ENCODE data around the gene NUP98. TPM values are rescaled to one million over a fixed set of nuclear protein-coding genes. Genes with fewer than 3 reads are reported as not detected.

Gene NUP98
- total and polyA plus RNA-seq, 4 donors: 10.9 to 75.0 (median 43.9) TPM

DNA sequence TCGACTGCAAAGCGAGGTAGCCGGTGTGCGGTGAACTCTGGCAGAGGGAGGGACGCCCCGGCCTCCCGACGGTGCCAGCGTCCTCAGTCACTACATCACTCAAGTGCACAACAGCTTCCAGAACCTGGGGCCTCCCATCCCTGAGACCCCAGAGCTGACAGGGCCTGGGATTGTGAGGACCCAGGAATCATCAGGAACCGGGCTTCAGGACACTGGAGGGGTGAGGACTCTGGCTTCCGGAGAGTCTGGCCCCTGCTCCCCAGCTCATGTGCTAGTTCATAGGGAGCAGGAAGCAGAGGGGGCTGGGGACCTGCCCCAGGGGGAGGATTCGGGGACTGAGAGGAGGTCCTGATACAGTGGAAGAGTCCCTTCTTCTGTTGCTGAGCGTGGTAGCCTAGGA, 160.2 kb downstream of the NUP98 start:
- Histone ChIP-seq H3K36me3 (ENCODE audit: control insufficient read depth in 4 of 4, insufficient read depth in 3 of 4, low read depth in 1 of 4, low read length in 3 of 4) (no peaks in the 10 kb centered on the region), H3K4me3 (ENCODE audit: low read depth in 1 of 3, low read length in 3 of 3) (no peak overlapping the region), H3K9ac (ENCODE audit: low read depth in 1 of 2, low read length in 2 of 2) (no peak overlapping the region), H3K27me3 (ENCODE audit: control insufficient read depth in 4 of 4, insufficient read depth in 4 of 4, low read length in 3 of 4) (no peaks in the 10 kb centered on the region), H3K9me3 (ENCODE audit: control insufficient read depth in 4 of 4, low read length in 3 of 4) (no peaks in the 10 kb centered on the region), H3K4me1 (ENCODE audit: control insufficient read depth in 4 of 4, insufficient read depth in 4 of 4, low read length in 3 of 4) (peaks cover 0 to 3% (median 3%) of the 10 kb centered on the region in 4 donors), H3K27ac (ENCODE audit: low read depth in 1 of 2, low read length in 2 of 2) (no peak overlapping the region)
- WGBS: 88% methylated on average over 13 of the region's 13 CpGs
- TF ChIP-seq SP1 (IDR thresholded peaks at IDR 0.05) (no peak), FOXA1 (IDR thresholded peaks at IDR 0.05) (no peak), JUND (IDR thresholded peaks at IDR 0.05) (no peak), FOXA2 (IDR thresholded peaks at IDR 0.05) (no peak), HNF4G (IDR thresholded peaks at IDR 0.05) (no peak), YY1 (IDR thresholded peaks at IDR 0.05) (no peak), GABPA (IDR thresholded peaks at IDR 0.05 in 1 of 2, conservative IDR thresholded peaks at IDR 0.05 in 1 of 2) (no peak)
- TF ChIP-seq, protein P1, sequence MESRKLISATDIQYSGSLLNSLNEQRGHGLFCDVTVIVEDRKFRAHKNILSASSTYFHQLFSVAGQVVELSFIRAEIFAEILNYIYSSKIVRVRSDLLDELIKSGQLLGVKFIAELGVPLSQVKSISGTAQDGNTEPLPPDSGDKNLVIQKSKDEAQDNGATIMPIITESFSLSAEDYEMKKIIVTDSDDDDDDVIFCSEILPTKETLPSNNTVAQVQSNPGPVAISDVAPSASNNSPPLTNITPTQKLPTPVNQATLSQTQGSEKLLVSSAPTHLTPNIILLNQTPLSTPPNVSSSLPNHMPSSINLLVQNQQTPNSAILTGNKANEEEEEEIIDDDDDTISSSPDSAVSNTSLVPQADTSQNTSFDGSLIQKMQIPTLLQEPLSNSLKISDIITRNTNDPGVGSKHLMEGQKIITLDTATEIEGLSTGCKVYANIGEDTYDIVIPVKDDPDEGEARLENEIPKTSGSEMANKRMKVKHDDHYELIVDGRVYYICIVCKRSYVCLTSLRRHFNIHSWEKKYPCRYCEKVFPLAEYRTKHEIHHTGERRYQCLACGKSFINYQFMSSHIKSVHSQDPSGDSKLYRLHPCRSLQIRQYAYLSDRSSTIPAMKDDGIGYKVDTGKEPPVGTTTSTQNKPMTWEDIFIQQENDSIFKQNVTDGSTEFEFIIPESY (IDR thresholded peaks at IDR 0.05): no peak
- TF ChIP-seq, protein P2, sequence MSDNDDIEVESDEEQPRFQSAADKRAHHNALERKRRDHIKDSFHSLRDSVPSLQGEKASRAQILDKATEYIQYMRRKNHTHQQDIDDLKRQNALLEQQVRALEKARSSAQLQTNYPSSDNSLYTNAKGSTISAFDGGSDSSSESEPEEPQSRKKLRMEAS (IDR thresholded peaks at IDR 0.05): no peak
- TF ChIP-seq, protein P3, sequence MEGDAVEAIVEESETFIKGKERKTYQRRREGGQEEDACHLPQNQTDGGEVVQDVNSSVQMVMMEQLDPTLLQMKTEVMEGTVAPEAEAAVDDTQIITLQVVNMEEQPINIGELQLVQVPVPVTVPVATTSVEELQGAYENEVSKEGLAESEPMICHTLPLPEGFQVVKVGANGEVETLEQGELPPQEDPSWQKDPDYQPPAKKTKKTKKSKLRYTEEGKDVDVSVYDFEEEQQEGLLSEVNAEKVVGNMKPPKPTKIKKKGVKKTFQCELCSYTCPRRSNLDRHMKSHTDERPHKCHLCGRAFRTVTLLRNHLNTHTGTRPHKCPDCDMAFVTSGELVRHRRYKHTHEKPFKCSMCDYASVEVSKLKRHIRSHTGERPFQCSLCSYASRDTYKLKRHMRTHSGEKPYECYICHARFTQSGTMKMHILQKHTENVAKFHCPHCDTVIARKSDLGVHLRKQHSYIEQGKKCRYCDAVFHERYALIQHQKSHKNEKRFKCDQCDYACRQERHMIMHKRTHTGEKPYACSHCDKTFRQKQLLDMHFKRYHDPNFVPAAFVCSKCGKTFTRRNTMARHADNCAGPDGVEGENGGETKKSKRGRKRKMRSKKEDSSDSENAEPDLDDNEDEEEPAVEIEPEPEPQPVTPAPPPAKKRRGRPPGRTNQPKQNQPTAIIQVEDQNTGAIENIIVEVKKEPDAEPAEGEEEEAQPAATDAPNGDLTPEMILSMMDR (IDR thresholded peaks at IDR 0.05; ENCODE audit: low read depth, low read length, missing input control): no peak
- no peak for DNase-seq (ENCODE audit: low spot score)

DNA sequence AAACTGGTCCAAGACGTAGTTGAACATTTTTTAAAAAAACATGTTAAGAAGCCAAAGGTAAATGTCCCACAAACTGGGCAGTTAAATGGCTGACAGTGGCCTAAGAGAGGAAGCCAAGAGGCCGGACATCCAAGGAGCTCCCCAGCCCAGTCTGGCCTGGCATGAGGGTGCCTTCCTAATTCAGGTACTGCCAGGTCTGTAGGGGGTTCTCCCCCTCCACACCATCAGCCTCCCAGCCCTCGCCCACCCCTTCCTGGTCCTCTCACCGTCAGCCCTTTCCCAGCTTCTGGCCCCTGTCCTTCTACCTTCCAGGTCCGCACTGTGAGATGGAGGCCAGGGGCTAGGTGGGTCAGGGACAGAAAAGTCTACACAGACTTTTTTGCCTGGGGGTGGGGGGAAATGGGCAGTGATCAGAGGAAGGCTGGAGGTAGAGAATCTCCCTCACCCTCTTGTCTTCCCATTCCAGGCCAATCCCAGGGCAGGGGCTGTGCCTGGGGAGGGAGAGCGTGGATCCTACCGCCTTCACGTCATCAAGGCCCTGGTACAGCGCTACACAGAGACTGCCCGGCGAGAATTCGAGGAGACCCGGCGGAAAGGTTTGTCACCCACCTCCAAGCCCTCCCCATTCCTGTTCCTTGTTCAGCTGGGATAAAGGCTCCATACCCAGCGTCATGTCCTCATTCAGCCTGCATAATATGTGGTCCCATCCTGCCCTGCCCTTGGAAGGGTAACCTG, 161.5 kb downstream of the NUP98 start:
- Histone ChIP-seq H3K27ac (ENCODE audit: low read depth in 1 of 2, low read length in 2 of 2) (no peak overlapping the region), H3K36me3 (ENCODE audit: control insufficient read depth in 4 of 4, insufficient read depth in 3 of 4, low read depth in 1 of 4, low read length in 3 of 4) (no peaks in the 10 kb centered on the region), H3K27me3 (ENCODE audit: control insufficient read depth in 4 of 4, insufficient read depth in 4 of 4, low read length in 3 of 4) (no peaks in the 10 kb centered on the region), H3K9ac (ENCODE audit: low read depth in 1 of 2, low read length in 2 of 2) (no peak overlapping the region), H3K4me3 (ENCODE audit: low read depth in 1 of 3, low read length in 3 of 3) (no peak overlapping the region), H3K9me3 (ENCODE audit: control insufficient read depth in 4 of 4, low read length in 3 of 4) (no peaks in the 10 kb centered on the region), H3K4me1 (ENCODE audit: control insufficient read depth in 4 of 4, insufficient read depth in 4 of 4, low read length in 3 of 4) (no peaks in the 10 kb centered on the region)
- no peak for TF ChIP-seq HNF4A (conservative IDR thresholded peaks at IDR 0.05)
- TF ChIP-seq, protein P3 (IDR thresholded peaks at IDR 0.05; ENCODE audit: low read depth, low read length, missing input control): no peak
- no peak for TF ChIP-seq GABPA (IDR thresholded peaks at IDR 0.05 in 1 of 2, conservative IDR thresholded peaks at IDR 0.05 in 1 of 2)
- TF ChIP-seq TAF1 (conservative IDR thresholded peaks at IDR 0.05): no peak
- no peak for TF ChIP-seq YY1 (IDR thresholded peaks at IDR 0.05)
- TF ChIP-seq SP1 (IDR thresholded peaks at IDR 0.05): no peak
- TF ChIP-seq, protein P2 (IDR thresholded peaks at IDR 0.05): no peak
- no peak for TF ChIP-seq RXRA (IDR thresholded peaks at IDR 0.05)
- TF ChIP-seq, protein P1 (IDR thresholded peaks at IDR 0.05): no peak
- no peak for TF ChIP-seq NR2F2 (IDR thresholded peaks at IDR 0.05)
- TF ChIP-seq HNF4G (IDR thresholded peaks at IDR 0.05): no peak
- no peak for TF ChIP-seq RAD21 (IDR thresholded peaks at IDR 0.05)
- TF ChIP-seq FOXA2 (IDR thresholded peaks at IDR 0.05): no peak
- TF ChIP-seq, protein P4, sequence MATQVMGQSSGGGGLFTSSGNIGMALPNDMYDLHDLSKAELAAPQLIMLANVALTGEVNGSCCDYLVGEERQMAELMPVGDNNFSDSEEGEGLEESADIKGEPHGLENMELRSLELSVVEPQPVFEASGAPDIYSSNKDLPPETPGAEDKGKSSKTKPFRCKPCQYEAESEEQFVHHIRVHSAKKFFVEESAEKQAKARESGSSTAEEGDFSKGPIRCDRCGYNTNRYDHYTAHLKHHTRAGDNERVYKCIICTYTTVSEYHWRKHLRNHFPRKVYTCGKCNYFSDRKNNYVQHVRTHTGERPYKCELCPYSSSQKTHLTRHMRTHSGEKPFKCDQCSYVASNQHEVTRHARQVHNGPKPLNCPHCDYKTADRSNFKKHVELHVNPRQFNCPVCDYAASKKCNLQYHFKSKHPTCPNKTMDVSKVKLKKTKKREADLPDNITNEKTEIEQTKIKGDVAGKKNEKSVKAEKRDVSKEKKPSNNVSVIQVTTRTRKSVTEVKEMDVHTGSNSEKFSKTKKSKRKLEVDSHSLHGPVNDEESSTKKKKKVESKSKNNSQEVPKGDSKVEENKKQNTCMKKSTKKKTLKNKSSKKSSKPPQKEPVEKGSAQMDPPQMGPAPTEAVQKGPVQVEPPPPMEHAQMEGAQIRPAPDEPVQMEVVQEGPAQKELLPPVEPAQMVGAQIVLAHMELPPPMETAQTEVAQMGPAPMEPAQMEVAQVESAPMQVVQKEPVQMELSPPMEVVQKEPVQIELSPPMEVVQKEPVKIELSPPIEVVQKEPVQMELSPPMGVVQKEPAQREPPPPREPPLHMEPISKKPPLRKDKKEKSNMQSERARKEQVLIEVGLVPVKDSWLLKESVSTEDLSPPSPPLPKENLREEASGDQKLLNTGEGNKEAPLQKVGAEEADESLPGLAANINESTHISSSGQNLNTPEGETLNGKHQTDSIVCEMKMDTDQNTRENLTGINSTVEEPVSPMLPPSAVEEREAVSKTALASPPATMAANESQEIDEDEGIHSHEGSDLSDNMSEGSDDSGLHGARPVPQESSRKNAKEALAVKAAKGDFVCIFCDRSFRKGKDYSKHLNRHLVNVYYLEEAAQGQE (IDR thresholded peaks at IDR 0.05): no peak
- TF ChIP-seq EGR1 (IDR thresholded peaks at IDR 0.05; ENCODE audit: low read depth in 2 of 2): no peak
- TF ChIP-seq JUND (IDR thresholded peaks at IDR 0.05): no peak
- TF ChIP-seq, protein P5, sequence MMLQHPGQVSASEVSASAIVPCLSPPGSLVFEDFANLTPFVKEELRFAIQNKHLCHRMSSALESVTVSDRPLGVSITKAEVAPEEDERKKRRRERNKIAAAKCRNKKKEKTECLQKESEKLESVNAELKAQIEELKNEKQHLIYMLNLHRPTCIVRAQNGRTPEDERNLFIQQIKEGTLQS (IDR thresholded peaks at IDR 0.05): no peak
- TF ChIP-seq FOXA1 (IDR thresholded peaks at IDR 0.05): no peak
- WGBS: 94% methylated on average over 15 of the region's 15 CpGs
- no peak for DNase-seq (ENCODE audit: low spot score)
